ENCODE measurements around the gene ERVV-1. TPM values are rescaled to one million over a fixed set of nuclear protein-coding genes. Genes with fewer than 3 reads are reported as not detected.

ERVV-1 gene
- total RNA-seq, 1 experiment from 2014 or later, result not detected

Other genes starting within 250 kb of the ERVV-1 start
- 3.0 and 4.0 TPM in 2 replicates for gene ZNF600, start 227.1 kb upstream of the ERVV-1 start, total RNA-seq (2014; rRNA removed; shearing (Covaris generic))
- gene ZNF28, start 192.3 kb upstream of the ERVV-1 start, total RNA-seq (2014; rRNA removed; shearing (Covaris generic)), result 15.3 and 23.0 TPM in 2 replicates
- 19.1 and 22.7 TPM in 2 replicates for gene ZNF468, start 156.3 kb upstream of the ERVV-1 start, total RNA-seq (2014; rRNA removed; shearing (Covaris generic))
- gene ZNF320, start 116.3 kb upstream of the ERVV-1 start, total RNA-seq (2014; rRNA removed; shearing (Covaris generic)), result 4.9 and 9.9 TPM in 2 replicates
- 1.5 and 1.9 TPM in 2 replicates for gene ZNF888, start 90.5 kb upstream of the ERVV-1 start, total RNA-seq (2014; rRNA removed; shearing (Covaris generic))
- 9.0 and 9.1 TPM in 2 replicates for gene ZNF816, start 51.0 kb upstream of the ERVV-1 start, total RNA-seq (2014; rRNA removed; shearing (Covaris generic))
- gene ERVV-2, start 30.8 kb downstream of the ERVV-1 start, total RNA-seq (2014; rRNA removed; shearing (Covaris generic)), result 0.08 and 0.18 TPM in 2 replicates
- 19.4 and 23.4 TPM in 2 replicates for gene ZNF160, start 89.5 kb downstream of the ERVV-1 start, total RNA-seq (2014; rRNA removed; shearing (Covaris generic))
- gene ZNF415, start 119.0 kb downstream of the ERVV-1 start, total RNA-seq (2014; rRNA removed; shearing (Covaris generic)), result 0.21 TPM in 1 of 2 replicates, not detected in the other
- gene ZNF347, start 145.1 kb downstream of the ERVV-1 start, total RNA-seq (2014; rRNA removed; shearing (Covaris generic)), result 5.9 and 6.7 TPM in 2 replicates
- gene ZNF665, start 179.4 kb downstream of the ERVV-1 start, total RNA-seq (2014; rRNA removed; shearing (Covaris generic)), result not detected in 2 replicates
- gene ZNF677, start 241.0 kb downstream of the ERVV-1 start, total RNA-seq (2014; rRNA removed; shearing (Covaris generic)), result 6.2 and 8.0 TPM in 2 replicates
- not detected in 2 replicates for gene VN1R2, start 244.4 kb downstream of the ERVV-1 start, total RNA-seq (2014; rRNA removed; shearing (Covaris generic))